ENCODE results near the gene PARD3B. TPM values are rescaled to one million over a fixed set of nuclear protein-coding genes. Genes with fewer than 3 reads are reported as not detected.

PARD3B gene
- total RNA-seq, 2 experiments from 2014 or later = 0.49 to 1.1 TPM

GRCh38 chr2:205545971-205546816, 1000.9 kb downstream of the PARD3B start:
- Mint-ChIP-seq H3K36me3 (no peaks in the 10 kb centered on the region), H3K4me1 (peaks cover 17% of the 10 kb centered on the region), H3K9me3 (no peaks in the 10 kb centered on the region), H3K27me3 (no peaks in the 10 kb centered on the region), H3K4me3 (no peak overlapping the region), H3K27ac (no peak overlapping the region)
- DNase-seq = no peak

DNA sequence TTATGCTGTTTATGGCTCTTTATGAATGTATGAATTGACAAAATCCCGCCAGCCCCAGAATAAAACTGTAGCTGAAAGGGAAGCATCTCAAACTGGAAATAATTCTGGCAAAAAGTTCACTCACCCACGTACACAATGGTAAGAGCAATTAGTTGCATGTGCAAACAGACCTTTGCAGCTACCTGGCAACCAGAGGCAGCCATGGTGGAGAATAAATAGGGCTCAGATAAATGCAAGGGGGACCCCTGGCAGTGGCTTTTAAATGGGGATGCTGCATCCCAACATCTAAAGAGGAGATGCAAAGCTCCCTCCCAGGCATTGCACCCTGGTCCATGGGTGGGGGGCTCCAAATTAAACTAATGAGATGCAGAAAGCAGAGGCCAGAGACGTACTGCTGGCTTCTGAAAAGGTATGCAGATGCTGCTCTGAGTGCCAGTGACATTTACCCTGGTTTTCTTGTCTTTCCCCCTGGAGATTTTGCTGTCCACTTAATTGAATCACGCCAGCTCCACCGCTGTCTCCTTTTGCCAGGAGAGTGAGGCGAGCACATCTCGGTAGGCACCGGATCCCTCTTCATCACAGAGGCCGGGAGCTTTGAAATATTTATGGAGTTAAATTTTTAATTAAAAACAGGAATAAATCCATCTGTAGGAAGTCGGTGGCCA, 1010.4 kb downstream of the PARD3B start:
- H3K4me3 Mint-ChIP-seq = no peak overlapping the region
- no peak for DNase-seq
- H3K4me1 Mint-ChIP-seq = no peaks in the 10 kb centered on the region
- no peaks in the 10 kb centered on the region for H3K27me3 Mint-ChIP-seq
- no peaks in the 10 kb centered on the region for H3K36me3 Mint-ChIP-seq
- no peaks in the 10 kb centered on the region for H3K9me3 Mint-ChIP-seq
- no peak overlapping the region for H3K27ac Mint-ChIP-seq

GRCh38 chr2:205556357-205556756, 1011.1 kb downstream of the PARD3B start:
- Mint-ChIP-seq H3K27ac (no peak overlapping the region), H3K4me3 (no peak overlapping the region), H3K9me3 (no peaks in the 10 kb centered on the region), H3K36me3 (no peaks in the 10 kb centered on the region), H3K27me3 (no peaks in the 10 kb centered on the region), H3K4me1 (no peaks in the 10 kb centered on the region)
- DNase-seq = no peak

- H3K4me3 Mint-ChIP-seq = no peak overlapping the region
- H3K27ac Mint-ChIP-seq = no peak overlapping the region
- no peaks in the 10 kb centered on the region for H3K9me3 Mint-ChIP-seq
- no peaks in the 10 kb centered on the region for H3K4me1 Mint-ChIP-seq
- no peaks in the 10 kb centered on the region for H3K27me3 Mint-ChIP-seq
- no peaks in the 10 kb centered on the region for H3K36me3 Mint-ChIP-seq
- DNase-seq = no peak
Observed at GRCh38 chr2:205556841-205557539, 1011.7 kb downstream of the PARD3B start.

DNA sequence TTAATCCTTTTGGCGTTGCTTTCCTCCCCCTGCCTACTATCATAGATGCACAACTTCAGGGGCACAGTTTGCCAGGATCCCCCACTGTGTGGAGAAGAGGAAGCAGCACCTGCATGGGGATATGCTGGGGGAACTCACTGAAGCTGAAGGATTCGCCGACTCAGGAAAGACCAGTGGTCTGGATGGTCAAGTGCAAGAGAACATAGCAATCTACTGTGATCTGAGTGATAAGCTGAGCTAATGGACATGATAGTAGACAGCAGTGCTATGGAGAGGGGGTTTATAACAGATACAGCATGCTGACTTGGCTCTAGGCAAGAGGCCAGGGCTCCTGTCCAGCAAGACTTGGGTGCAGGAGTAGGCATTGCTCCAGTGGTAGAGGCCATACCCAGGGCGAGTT, 1012.6 kb downstream of the PARD3B start:
- no peak for DNase-seq
- Mint-ChIP-seq H3K27me3 (no peaks in the 10 kb centered on the region), H3K36me3 (no peaks in the 10 kb centered on the region), H3K9me3 (no peaks in the 10 kb centered on the region), H3K4me1 (no peaks in the 10 kb centered on the region), H3K27ac (no peak overlapping the region), H3K4me3 (no peak overlapping the region)

GRCh38 chr2:205561441-205561840, 1016.2 kb downstream of the PARD3B start:
- no peak for DNase-seq
- Mint-ChIP-seq H3K27me3 (no peaks in the 10 kb centered on the region), H3K4me3 (no peak overlapping the region), H3K36me3 (no peaks in the 10 kb centered on the region), H3K9me3 (no peaks in the 10 kb centered on the region), H3K4me1 (no peaks in the 10 kb centered on the region), H3K27ac (no peak overlapping the region)

- no peaks in the 10 kb centered on the region for H3K9me3 Mint-ChIP-seq
- no peaks in the 10 kb centered on the region for H3K27me3 Mint-ChIP-seq
- peak; percentile 24 for DNase-seq
- no peak overlapping the region for H3K27ac Mint-ChIP-seq
- H3K4me3 Mint-ChIP-seq = no peak overlapping the region
- H3K4me1 Mint-ChIP-seq = no peaks in the 10 kb centered on the region
- no peaks in the 10 kb centered on the region for H3K36me3 Mint-ChIP-seq
Observed at GRCh38 chr2:205563646-205564045, 1018.4 kb downstream of the PARD3B start.

DNA sequence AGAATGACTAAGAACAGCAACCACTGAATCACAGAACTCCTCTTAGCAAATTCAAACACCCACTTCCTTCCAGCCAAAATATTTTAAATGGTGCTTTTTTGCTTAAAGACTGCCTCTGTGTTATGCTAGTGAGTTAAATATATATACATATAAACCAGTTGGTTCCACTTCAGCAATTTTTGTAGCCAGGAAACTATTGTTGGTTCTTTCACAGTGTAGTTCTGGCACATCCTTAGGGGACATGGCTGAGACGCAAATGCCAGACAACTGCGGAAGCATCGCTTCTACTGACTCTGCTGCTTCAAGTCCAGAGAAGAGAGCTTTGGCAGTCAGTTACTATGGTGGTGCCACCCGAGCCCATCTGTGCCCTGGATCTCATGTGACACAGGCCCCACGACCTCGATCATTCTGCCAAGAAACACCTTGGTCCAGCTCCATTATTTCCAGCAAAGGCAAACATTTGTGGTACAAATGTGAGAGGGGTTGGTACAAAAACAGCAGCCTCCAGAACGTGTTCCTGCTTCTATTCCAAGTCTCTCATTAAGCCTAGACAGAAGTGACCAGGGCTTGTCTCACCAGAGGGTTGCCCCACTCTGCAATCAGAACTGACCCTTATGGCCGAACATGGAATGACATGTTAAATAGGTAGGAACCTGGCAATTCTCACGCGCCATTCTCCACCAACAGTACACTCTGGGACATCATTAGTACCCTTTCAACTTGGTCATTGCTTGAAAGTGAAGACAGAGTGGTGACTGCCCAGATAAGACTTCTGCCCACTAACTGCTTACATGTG, 1019.3 kb downstream of the PARD3B start:
- no peaks in the 10 kb centered on the region for H3K4me1 Mint-ChIP-seq
- H3K4me3 Mint-ChIP-seq = no peak overlapping the region
- H3K9me3 Mint-ChIP-seq = no peaks in the 10 kb centered on the region
- no peak for DNase-seq
- no peak overlapping the region for H3K27ac Mint-ChIP-seq
- no peaks in the 10 kb centered on the region for H3K27me3 Mint-ChIP-seq
- no peaks in the 10 kb centered on the region for H3K36me3 Mint-ChIP-seq

DNA sequence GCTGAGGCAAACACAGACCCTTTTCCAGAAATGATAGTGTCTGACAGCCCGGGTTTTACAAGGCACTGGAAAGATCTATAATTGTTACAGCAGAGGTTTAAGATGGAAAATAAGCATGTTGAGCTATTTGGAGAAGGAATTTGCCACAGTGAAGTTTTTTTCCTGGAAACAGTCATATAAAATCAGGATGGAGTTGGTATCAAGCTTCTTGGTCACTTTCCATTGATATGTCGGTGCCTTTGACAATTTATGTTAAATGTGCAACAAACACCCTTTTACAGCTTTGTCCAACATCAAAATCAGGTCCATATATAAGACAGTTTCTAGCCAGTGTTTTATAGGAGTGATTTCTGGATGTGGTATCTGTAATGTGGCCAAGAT, 1019.9 kb downstream of the PARD3B start:
- H3K4me1 Mint-ChIP-seq = no peaks in the 10 kb centered on the region
- H3K27me3 Mint-ChIP-seq = no peaks in the 10 kb centered on the region
- no peaks in the 10 kb centered on the region for H3K9me3 Mint-ChIP-seq
- no peak for DNase-seq
- H3K36me3 Mint-ChIP-seq = no peaks in the 10 kb centered on the region
- no peak overlapping the region for H3K4me3 Mint-ChIP-seq
- no peak overlapping the region for H3K27ac Mint-ChIP-seq

DNA sequence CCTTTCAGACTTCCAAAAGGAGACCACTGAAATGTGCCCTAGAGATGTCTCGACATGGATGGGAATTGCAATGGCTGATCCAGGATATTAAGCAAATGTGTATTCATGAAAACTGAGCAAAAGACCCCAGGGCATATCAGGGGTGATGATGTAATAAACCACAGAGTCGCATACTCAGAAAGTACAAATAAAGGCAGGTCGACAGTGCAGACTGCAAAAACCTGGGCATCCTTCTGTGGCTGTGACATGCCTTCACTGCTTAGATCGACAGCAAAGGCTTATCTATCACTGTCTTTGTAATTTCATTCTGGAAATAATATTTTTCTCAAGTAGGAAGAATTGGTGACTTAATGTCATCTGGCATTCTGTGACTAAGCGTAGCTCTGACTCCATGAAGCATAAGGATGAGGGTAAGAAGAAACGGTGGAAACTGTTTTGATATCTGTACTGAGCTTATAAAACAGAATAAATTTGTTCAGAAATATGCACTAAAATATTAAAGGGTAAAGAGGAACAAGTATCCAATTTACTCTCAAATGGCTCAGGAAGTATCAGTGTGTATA, 1021.4 kb downstream of the PARD3B start:
- H3K4me1 Mint-ChIP-seq = no peaks in the 10 kb centered on the region
- no peaks in the 10 kb centered on the region for H3K27me3 Mint-ChIP-seq
- H3K4me3 Mint-ChIP-seq = no peak overlapping the region
- H3K27ac Mint-ChIP-seq = no peak overlapping the region
- peaks cover under 1% of the 10 kb centered on the region for H3K36me3 Mint-ChIP-seq
- no peak for DNase-seq
- no peaks in the 10 kb centered on the region for H3K9me3 Mint-ChIP-seq

GRCh38 chr2:205568620-205569019, 1023.3 kb downstream of the PARD3B start:
- no peaks in the 10 kb centered on the region for H3K9me3 Mint-ChIP-seq
- H3K36me3 Mint-ChIP-seq = peaks cover 1% of the 10 kb centered on the region
- H3K4me3 Mint-ChIP-seq = no peak overlapping the region
- no peak overlapping the region for H3K27ac Mint-ChIP-seq
- no peak for DNase-seq
- no peaks in the 10 kb centered on the region for H3K27me3 Mint-ChIP-seq
- no peaks in the 10 kb centered on the region for H3K4me1 Mint-ChIP-seq

- Mint-ChIP-seq H3K27me3 (no peaks in the 10 kb centered on the region), H3K27ac (no peak overlapping the region), H3K36me3 (peaks cover 1% of the 10 kb centered on the region), H3K4me3 (no peak overlapping the region), H3K9me3 (no peaks in the 10 kb centered on the region), H3K4me1 (no peaks in the 10 kb centered on the region)
- no peak for DNase-seq
Observed at GRCh38 chr2:205570648-205571047, 1025.4 kb downstream of the PARD3B start.

DNA sequence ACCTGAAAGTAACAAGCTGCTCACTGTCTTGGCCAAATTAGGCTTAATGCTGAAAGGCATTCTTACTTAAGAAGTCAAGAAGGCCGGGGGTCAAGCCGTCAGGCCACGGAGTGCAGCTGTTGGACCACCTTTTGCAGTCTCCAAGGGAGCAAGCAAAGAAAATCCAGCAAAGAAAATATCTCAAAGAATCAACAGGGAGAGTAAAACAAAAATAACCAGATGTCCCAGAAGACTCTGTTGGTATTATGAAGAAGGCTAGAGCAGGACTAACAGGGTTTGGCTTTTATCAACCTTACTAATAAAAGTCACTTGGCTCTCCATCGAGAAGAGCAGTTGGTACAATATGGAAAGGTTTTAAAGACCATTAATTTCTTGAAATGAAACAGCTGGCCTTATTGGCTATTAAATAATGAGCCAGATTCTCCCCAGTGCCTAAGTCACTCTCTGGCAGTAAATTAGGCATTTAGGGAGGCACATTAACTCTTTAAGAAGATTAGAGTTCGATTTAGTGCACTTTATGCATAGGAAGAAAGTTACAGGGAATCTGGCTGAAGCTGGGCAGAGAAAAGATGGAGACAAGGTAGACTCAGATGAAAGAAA, 1026.2 kb downstream of the PARD3B start:
- no peak for DNase-seq

DNA sequence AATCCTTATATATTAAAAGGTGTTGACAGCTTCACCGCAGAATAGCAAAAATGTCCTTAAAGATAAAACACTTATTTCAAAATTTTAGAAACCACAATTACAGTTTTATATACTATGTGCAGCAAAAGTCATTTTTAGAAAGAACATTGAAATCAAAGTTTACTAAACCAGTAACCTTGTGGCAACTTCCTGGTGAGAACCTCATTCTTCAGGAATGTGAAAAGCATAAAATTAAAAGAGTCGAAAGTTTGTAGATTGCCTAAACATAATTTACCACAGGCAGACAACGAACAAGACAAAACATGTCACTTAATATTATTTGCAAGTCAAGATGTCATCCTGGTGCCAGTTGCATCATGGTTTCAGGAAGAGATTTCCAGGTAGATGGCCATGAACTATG, 1028.7 kb downstream of the PARD3B start:
- H3K4me3 Mint-ChIP-seq = no peak overlapping the region
- no peaks in the 10 kb centered on the region for H3K9me3 Mint-ChIP-seq
- peaks cover 1% of the 10 kb centered on the region for H3K36me3 Mint-ChIP-seq
- H3K27me3 Mint-ChIP-seq = peaks cover 3% of the 10 kb centered on the region
- no peaks in the 10 kb centered on the region for H3K4me1 Mint-ChIP-seq
- H3K27ac Mint-ChIP-seq = no peak overlapping the region
- no peak for DNase-seq

More for the DNA sequence above, 1026.2 kb downstream of the PARD3B start:
- H3K4me3 Mint-ChIP-seq = no peak overlapping the region
- no peaks in the 10 kb centered on the region for H3K27me3 Mint-ChIP-seq
- H3K36me3 Mint-ChIP-seq = peaks cover 1% of the 10 kb centered on the region
- H3K9me3 Mint-ChIP-seq = no peaks in the 10 kb centered on the region
- no peaks in the 10 kb centered on the region for H3K4me1 Mint-ChIP-seq
- H3K27ac Mint-ChIP-seq = no peak overlapping the region

Measured in activated naive CD8-positive, alpha-beta T cell treated with anti-CD3 and anti-CD28 coated beads for 36 hours (primary cell).